Left lung (tissue), 10 donors: ENCODE data around the gene ALX4. TPM values are rescaled to one million over a fixed set of nuclear protein-coding genes. Genes with fewer than 3 reads are reported as not detected.

Source experiments
- ATAC-seq: fragments of 200-7000 bp; cut with Tn5 transposase; one replicate; pipeline ENCODE4 v1.9.1; 2020; ENCODE audit warnings: moderate library complexity
- DNase-seq, 4 donors: peaks; one replicate each; pipeline ENCODE4 v3.0.0-alpha.2; 2013 to 2020
- H3K27ac ChIP-seq, 2 donors: fragments of 200-600 bp; sonication (generic) in 1 of 2; one replicate each; pipeline versions ENCODE4 v1.5.0 to v1.8.0; 2020 to 2021
- H3K27me3 ChIP-seq, 2 donors: fragments of 200-600 bp; sonication (generic) in 1 of 2; one replicate each; pipeline versions ENCODE4 v1.5.0 to v1.8.0; 2020 to 2021
- H3K36me3 ChIP-seq, 2 donors: fragments of 200-600 bp; sonication (generic) in 1 of 2; one replicate each; pipeline versions ENCODE4 v1.5.0 to v1.8.0; 2020 to 2021
- H3K4me1 ChIP-seq, 2 donors: fragments of 200-600 bp; one replicate each; pipeline ENCODE4 v1.8.0; 2021
- H3K4me3 ChIP-seq, 2 donors: fragments of 200-600 bp; sonication (generic) in 1 of 2; one replicate each; pipeline versions ENCODE4 v1.5.0 to v1.8.0; 2020 to 2021; ENCODE audit warnings: mild to moderate bottlenecking in 1 of 2
- H3K9me3 ChIP-seq, 2 donors: fragments of 200-600 bp; sonication (generic) in 1 of 2; one replicate each; pipeline versions ENCODE4 v1.5.0 to v1.8.0; 2020 to 2021
- CTCF ChIP-seq, 2 donors: fragments of 200-600 bp; sonication (generic) in 1 of 2; IDR thresholded peaks; one replicate each; pipeline versions ENCODE4 v1.5.0 to v1.8.0; 2021; ENCODE audit warnings: antibody characterized with exemption in 2 of 2
- intact Hi-C, 2 donors: fragments of 100-400 bp; cut with DNase I; formaldehyde crosslinking; loops; one replicate each; pipeline versions ENCODE4 v1.11.2 to v1.14.2; 2022
- polyA plus RNA-seq, 6 donors: library from polyadenylated mRNA; unstranded; fragments of 120-200 nt; gene quantifications; one replicate each; pipeline ENCODE4 v1.2.1, GENCODE V29; 2013; ENCODE audit not compliant: insufficient read length in 6 of 6
- total RNA-seq, 2 donors: library from RNA; stranded (reverse); fragmentation: NEBNext Ultra II Directional; extraction: Animal tissue kit (Norgen Biotek cat#: 25700); gene quantifications; one replicate each; pipeline ENCODE4 v1.2.1, GENCODE V29; 2021
- donor health status: DM: no; HTN: yes; CAD: no.
- donor health status: DM: no; HTN: no; CAD: no.

Gene ALX4
- total and polyA plus RNA-seq, 8 donors = 0.07 to 0.13 (median 0.10) TPM; not detected in 2

DNA sequence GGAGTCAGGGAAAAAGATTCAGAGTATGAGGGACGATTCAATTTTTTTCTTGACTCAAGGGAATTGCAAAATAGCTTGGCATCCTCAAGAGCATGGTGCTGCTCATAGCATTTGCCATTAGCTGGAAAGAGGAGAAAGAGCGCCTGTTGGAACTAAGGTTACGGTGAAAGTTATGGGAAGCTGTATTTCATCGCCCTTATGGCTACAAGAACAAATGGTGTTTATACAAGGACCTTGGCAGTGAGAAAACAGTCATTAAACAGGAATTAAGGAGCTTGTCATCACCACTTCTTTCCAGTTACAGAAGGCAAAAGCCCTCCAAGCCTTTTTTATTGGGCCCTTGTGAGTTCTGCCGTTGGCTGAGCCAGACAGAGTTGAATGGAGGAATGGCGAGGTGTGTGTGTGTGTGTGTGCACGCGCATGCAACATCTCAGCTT is 74.2 kb downstream of the ALX4 start:
- H3K27me3 ChIP-seq = no peaks in the 10 kb centered on the region
- intact Hi-C loops = no loop called here
- peaks cover 0 to 17% of the 10 kb centered on the region in 2 donors for H3K36me3 ChIP-seq
- H3K27ac ChIP-seq = no peak overlapping the region
- no peaks in the 10 kb centered on the region for H3K9me3 ChIP-seq
- no peak for ATAC-seq
- H3K4me3 ChIP-seq = no peak overlapping the region
- no peaks in the 10 kb centered on the region for H3K4me1 ChIP-seq
- no peak for TF ChIP-seq CTCF (IDR thresholded peaks at IDR 0.05)
- DNase-seq = peak in 1 of 4 donors; percentile 22

GRCh38 chr11:44229624-44230023 is 80.3 kb downstream of the ALX4 start:
- intact Hi-C loops = no loop called here
- ATAC-seq (no peak), DNase-seq (no peak)
- Histone ChIP-seq H3K4me1 (no peaks in the 10 kb centered on the region), H3K4me3 (no peak overlapping the region), H3K27me3 (no peaks in the 10 kb centered on the region), H3K9me3 (no peaks in the 10 kb centered on the region), H3K36me3 (no peaks in the 10 kb centered on the region), H3K27ac (no peak overlapping the region)
- TF ChIP-seq CTCF (IDR thresholded peaks at IDR 0.05) = no peak

GRCh38 chr11:44229098-44229497 is 80.8 kb downstream of the ALX4 start:
- Histone ChIP-seq H3K36me3 (no peaks in the 10 kb centered on the region), H3K9me3 (no peaks in the 10 kb centered on the region), H3K4me1 (no peaks in the 10 kb centered on the region), H3K27me3 (no peaks in the 10 kb centered on the region), H3K4me3 (no peak overlapping the region), H3K27ac (no peak overlapping the region)
- no peak for TF ChIP-seq CTCF (IDR thresholded peaks at IDR 0.05)
- intact Hi-C loops = no loop called here
- DNase-seq (no peak), ATAC-seq (no peak)

- no peak overlapping the region for H3K4me3 ChIP-seq
- no peaks in the 10 kb centered on the region for H3K36me3 ChIP-seq
- peak in 1 of 4 donors; percentile 21 for DNase-seq
- intact Hi-C loops = no loop called here
- H3K27me3 ChIP-seq = no peaks in the 10 kb centered on the region
- no peak for TF ChIP-seq CTCF (IDR thresholded peaks at IDR 0.05)
- H3K27ac ChIP-seq = no peak overlapping the region
- no peaks in the 10 kb centered on the region for H3K9me3 ChIP-seq
- no peaks in the 10 kb centered on the region for H3K4me1 ChIP-seq
- no peak for ATAC-seq
These were observed 81.6 kb downstream of the ALX4 start for GRCh38 chr11:44228379-44228778.

DNA sequence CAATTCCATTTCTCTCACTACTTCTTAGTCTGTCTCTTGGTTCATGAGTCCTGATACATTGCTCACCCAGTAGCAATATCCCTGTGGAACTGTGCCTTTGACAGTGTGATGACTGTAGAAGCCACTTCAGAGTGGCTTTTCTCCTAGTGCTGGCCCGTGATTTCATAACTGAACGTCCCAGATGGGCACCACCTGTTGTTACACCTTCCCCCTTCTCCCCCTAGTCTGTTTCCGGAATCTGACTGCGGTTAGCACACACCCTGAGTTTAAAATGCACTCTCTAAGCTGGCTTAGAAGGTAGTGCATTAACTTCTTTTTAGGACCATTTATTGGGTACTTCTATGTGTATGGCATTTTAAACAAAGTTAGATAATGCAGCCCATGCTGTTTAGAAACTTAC is 83.0 kb downstream of the ALX4 start:
- Histone ChIP-seq H3K27ac (no peak overlapping the region), H3K4me3 (no peak overlapping the region), H3K27me3 (no peaks in the 10 kb centered on the region), H3K9me3 (no peaks in the 10 kb centered on the region), H3K36me3 (no peaks in the 10 kb centered on the region), H3K4me1 (no peaks in the 10 kb centered on the region)
- intact Hi-C loops = no loop called here
- no peak for DNase-seq
- ATAC-seq = no peak
- no peak for TF ChIP-seq CTCF (IDR thresholded peaks at IDR 0.05)
